ENCODE data around the gene THADA.

GRCh38 chr2:43594875-43595274, 963 bp downstream of the THADA start:
- no peak for TF ChIP-seq CTCF (IDR thresholded peaks at IDR 0.05)
- no peak for TF ChIP-seq POLR2A (IDR thresholded peaks at IDR 0.05)
- no peak for TF ChIP-seq POLR2AphosphoS5 (IDR thresholded peaks at IDR 0.05)
- TF ChIP-seq EP300 (IDR thresholded peaks at IDR 0.05), result no peak
